BE2C (cell line): ENCODE data around the gene CREBZF.
"Not testable (repeated sequence)": the region's sequence is repeated elsewhere in the genome, so short reads cannot be mapped to it uniquely, and the experiment has no call there.

Source experiments
- DNase-seq: peaks from one replicate; pipeline ENCODE4 v3.0.0-alpha.2; 2020
- H3K27me3 ChIP-seq: fragments of 250-450 bp; sonication (Bioruptor Pico); 2 replicates; pipeline ENCODE4 v1.5.1; 2020; ENCODE audit warnings: mild to moderate bottlenecking
- H3K36me3 ChIP-seq: fragments of 250-450 bp; sonication (Bioruptor Pico); 2 replicates; pipeline ENCODE4 v1.5.1; 2020; ENCODE audit warnings: mild to moderate bottlenecking
- H3K4me1 ChIP-seq: fragments of 250-450 bp; sonication (Bioruptor Pico); 2 replicates; pipeline ENCODE4 v1.5.1; 2020
- H3K4me3 ChIP-seq: 2 replicates; pipeline ENCODE4 v1.5.1; 2011; ENCODE audit warnings: low read depth, low read length
- H3K9me3 ChIP-seq: fragments of 250-450 bp; sonication (Bioruptor Pico); 2 replicates; pipeline ENCODE4 v1.5.1; 2020
- CTCF ChIP-seq: IDR thresholded peaks from 2 replicates; pipeline ENCODE4 v1.5.1; 2012; ENCODE audit warnings: mild to moderate bottlenecking, low read depth, low read length

Gene CREBZF

GRCh38 chr11:85619499-85619898, 45.4 kb downstream of the CREBZF start:
- H3K9me3 ChIP-seq, result no peaks in the 10 kb centered on the region
- DNase-seq, result no peak
- H3K36me3 ChIP-seq, result no peaks in the 10 kb centered on the region
- peaks cover 22% of the 10 kb centered on the region for H3K27me3 ChIP-seq
- no peak for TF ChIP-seq CTCF
- no peak overlapping the region for H3K4me3 ChIP-seq
- no peaks in the 10 kb centered on the region for H3K4me1 ChIP-seq

DNA sequence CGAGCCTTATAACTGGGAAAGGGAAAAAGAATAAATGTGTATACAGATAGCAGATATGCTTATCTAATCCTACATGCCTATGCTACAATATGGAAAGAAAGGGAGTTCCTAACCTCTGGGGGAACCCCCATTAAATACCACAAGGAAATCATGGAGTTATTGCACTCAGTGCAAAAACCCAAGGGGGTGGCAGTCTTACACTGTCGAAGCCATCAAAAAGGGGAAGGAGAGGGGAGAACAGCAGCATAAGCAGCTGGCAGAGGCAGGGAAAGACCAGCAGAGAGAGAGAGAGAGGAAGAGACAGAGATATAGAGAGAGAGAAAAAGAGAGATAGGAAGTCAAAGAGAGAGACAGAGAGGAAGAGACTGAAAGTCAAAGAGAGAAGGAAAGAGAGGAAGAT, 53.3 kb downstream of the CREBZF start:
- H3K4me3 ChIP-seq, H3K36me3 ChIP-seq, DNase-seq, H3K9me3 ChIP-seq, H3K4me1 ChIP-seq: not testable (repeated sequence)
- H3K27me3 ChIP-seq, result peaks cover 10% of the 10 kb centered on the region
